Astrocyte (in vitro differentiated cells and primary cell): Measurements from ENCODE around the gene MISP. TPM values are rescaled to one million over a fixed set of nuclear protein-coding genes. Genes with fewer than 3 reads are reported as not detected.

Experiments used
- DNase-seq: peaks from one replicate; pipeline ENCODE4 v3.0.0-alpha.2; 2010; ENCODE audit warnings: low read depth
- FAIRE-seq: peaks from 2 replicates; lab custom pipeline; 2011; peaks lifted over from hg19 to GRCh38; lab: Jason Lieb, UNC
- H2AFZ ChIP-seq: 2 replicates; pipeline ENCODE4 v1.6.0; 2012; ENCODE audit warnings: low read depth, low read length, inconsistent platforms
- H3K27ac ChIP-seq: 2 replicates; pipeline ENCODE4 v1.5.1; 2011; ENCODE audit warnings: low read depth, low read length, inconsistent platforms
- H3K27me3 ChIP-seq: 2 replicates; pipeline ENCODE4 v1.6.0; 2011; ENCODE audit warnings: low read length, inconsistent platforms; ENCODE audit not compliant: insufficient read depth
- H3K36me3 ChIP-seq: 2 replicates; pipeline ENCODE4 v1.5.1; 2011; ENCODE audit warnings: low read length, inconsistent platforms; ENCODE audit not compliant: insufficient read depth
- H3K4me1 ChIP-seq: 2 replicates; pipeline ENCODE4 v1.5.1; 2011; ENCODE audit warnings: low read length, inconsistent platforms; ENCODE audit not compliant: insufficient read depth
- H3K4me2 ChIP-seq: 2 replicates; pipeline ENCODE4 v1.6.0; 2012; ENCODE audit warnings: low read length, inconsistent platforms
- H3K4me3 ChIP-seq: 2 replicates; pipeline ENCODE4 v1.5.1; 2011; ENCODE audit warnings: low read depth, mild to moderate bottlenecking, low read length, inconsistent platforms; ENCODE audit not compliant: insufficient read depth
- H3K79me2 ChIP-seq: 2 replicates; pipeline ENCODE4 v1.6.0; 2012; ENCODE audit warnings: mild to moderate bottlenecking, low read length, inconsistent platforms; ENCODE audit not compliant: insufficient read depth
- H3K9ac ChIP-seq: 2 replicates; pipeline ENCODE4 v1.6.0; 2012; ENCODE audit warnings: mild to moderate bottlenecking, low read length, inconsistent platforms
- H3K9me3 ChIP-seq: 2 replicates; pipeline ENCODE4 v1.5.1; 2012; ENCODE audit warnings: low read depth, mild to moderate bottlenecking, low read length, inconsistent platforms; ENCODE audit not compliant: insufficient read depth
- H4K20me1 ChIP-seq: 2 replicates; pipeline ENCODE4 v1.6.0; 2012; ENCODE audit warnings: low read length, inconsistent platforms; ENCODE audit not compliant: insufficient read depth
- H3K27ac Mint-ChIP-seq: one replicate; pipeline ENCODE4 v1.8.0; 2021; ENCODE audit warnings: mild to moderate bottlenecking, mixed read lengths; ENCODE audit not compliant: unreplicated experiment
- H3K27me3 Mint-ChIP-seq: one replicate; pipeline ENCODE4 v1.8.0; 2021; ENCODE audit warnings: low read depth, mixed read lengths; ENCODE audit not compliant: unreplicated experiment
- H3K36me3 Mint-ChIP-seq: one replicate; pipeline ENCODE4 v1.8.0; 2021; ENCODE audit warnings: low read depth, mixed read lengths; ENCODE audit not compliant: unreplicated experiment
- H3K4me1 Mint-ChIP-seq: one replicate; pipeline ENCODE4 v1.8.0; 2021; ENCODE audit warnings: low read depth, mixed read lengths; ENCODE audit not compliant: unreplicated experiment
- H3K4me3 Mint-ChIP-seq: one replicate; pipeline ENCODE4 v1.8.0; 2021; ENCODE audit warnings: mild to moderate bottlenecking, moderate library complexity, mixed read lengths; ENCODE audit not compliant: unreplicated experiment
- H3K9me3 Mint-ChIP-seq: one replicate; pipeline ENCODE4 v1.8.0; 2021; ENCODE audit warnings: mild to moderate bottlenecking, mixed read lengths; ENCODE audit not compliant: unreplicated experiment
- CTCF ChIP-seq: IDR thresholded peaks from 2 replicates; pipeline ENCODE4 v1.5.1; 2011; ENCODE audit warnings: low read depth, mild to moderate bottlenecking, inconsistent platforms, low read length, moderate library complexity; ENCODE audit not compliant: insufficient read depth
- EZH2 ChIP-seq: IDR thresholded peaks from 2 replicates; pipeline ENCODE4 v1.6.1; 2012; ENCODE audit warnings: mild to moderate bottlenecking, low read length, inconsistent platforms; ENCODE audit not compliant: insufficient read depth
- total RNA-seq: library from RNA; stranded (reverse); gene quantifications from 2 replicates; pipeline ENCODE4 v1.2.1, GENCODE V29; 2021

MISP gene
- total RNA-seq, 1 donor from 2014 or later = 0.43 TPM

GRCh38 chr19:709965-710571 is 40.8 kb upstream of the MISP start:
- Mint-ChIP-seq H3K27me3 (peaks cover 2% of the 10 kb centered on the region), H3K4me3 (no peak overlapping the region), H3K4me1 (peaks cover 2% of the 10 kb centered on the region), H3K36me3 (peaks cover 2% of the 10 kb centered on the region), H3K9me3 (no peaks in the 10 kb centered on the region), H3K27ac (no peak overlapping the region)
- peak overlapping the region; percentile 51 for H3K4me3 ChIP-seq
- no peak overlapping the region for H3K27ac ChIP-seq
- DNase-seq = no peak
- peaks cover 8% of the 10 kb centered on the region for H3K79me2 ChIP-seq
- TF ChIP-seq EZH2 (peak; percentile 20), CTCF (no peak)
- peak overlapping the region; percentile 81 for H3K4me2 ChIP-seq
- FAIRE-seq = no peak
- H3K27me3 ChIP-seq = no peaks in the 10 kb centered on the region
- peak overlapping the region; percentile 50 for H3K9ac ChIP-seq
- peaks cover 9% of the 10 kb centered on the region for H3K4me1 ChIP-seq
- no peaks in the 10 kb centered on the region for H3K9me3 ChIP-seq
- no peaks in the 10 kb centered on the region for H3K36me3 ChIP-seq
- H2AFZ ChIP-seq = no peak overlapping the region
- peaks cover 7% of the 10 kb centered on the region for H4K20me1 ChIP-seq

DNA sequence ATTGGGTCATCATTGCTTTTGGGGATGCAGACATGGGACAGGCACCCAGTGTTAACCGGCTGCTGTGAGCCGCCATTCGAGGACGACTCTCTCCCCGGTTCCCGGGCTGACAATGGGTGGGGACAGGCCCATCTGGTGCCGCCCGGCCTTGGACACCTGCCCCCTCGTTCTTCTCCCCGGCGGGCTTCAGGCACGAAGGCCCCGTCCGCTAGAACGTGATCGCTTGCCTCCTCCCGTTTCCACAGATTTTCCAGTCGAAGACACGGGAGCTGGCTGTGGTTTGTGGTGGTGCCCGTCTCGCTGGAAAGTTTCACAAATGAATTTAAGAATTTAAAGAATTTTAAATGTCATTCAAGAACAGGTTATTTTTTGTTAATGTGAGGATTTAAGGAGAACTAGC is 40.1 kb upstream of the MISP start:
- DNase-seq (peak; percentile 51), FAIRE-seq (no peak)
- H3K27me3 Mint-ChIP-seq = peaks cover 2% of the 10 kb centered on the region
- H4K20me1 ChIP-seq = peaks cover 14% of the 10 kb centered on the region
- no peaks in the 10 kb centered on the region for H3K36me3 ChIP-seq
- peaks cover 6% of the 10 kb centered on the region for H3K9me3 ChIP-seq
- TF ChIP-seq EZH2 (no peak), CTCF (no peak)
- H3K4me3 ChIP-seq = no peak overlapping the region
- H2AFZ ChIP-seq = no peak overlapping the region
- peaks cover 8% of the 10 kb centered on the region for H3K36me3 Mint-ChIP-seq
- H3K27me3 ChIP-seq = no peaks in the 10 kb centered on the region
- no peak overlapping the region for H3K9ac ChIP-seq
- peak overlapping the region; percentile 75 for H3K4me3 Mint-ChIP-seq
- H3K27ac ChIP-seq = no peak overlapping the region
- no peak overlapping the region for H3K4me2 ChIP-seq
- H3K4me1 ChIP-seq = peaks cover 9% of the 10 kb centered on the region
- H3K79me2 ChIP-seq = peaks cover 8% of the 10 kb centered on the region
- H3K27ac Mint-ChIP-seq = no peak overlapping the region
- peaks cover 2% of the 10 kb centered on the region for H3K4me1 Mint-ChIP-seq
- H3K9me3 Mint-ChIP-seq = peaks cover 3% of the 10 kb centered on the region

GRCh38 chr19:711254-711653 is 39.7 kb upstream of the MISP start:
- TF ChIP-seq EZH2 = no peak
- TF ChIP-seq CTCF = no peak
- Histone ChIP-seq H3K9me3 (peaks cover 7% of the 10 kb centered on the region), H4K20me1 (peaks cover 16% of the 10 kb centered on the region), H3K4me1 (peaks cover 9% of the 10 kb centered on the region), H2AFZ (no peak overlapping the region), H3K36me3 (no peaks in the 10 kb centered on the region), H3K27me3 (no peaks in the 10 kb centered on the region), H3K9ac (no peak overlapping the region), H3K79me2 (peaks cover 8% of the 10 kb centered on the region), H3K4me3 (no peak overlapping the region), H3K4me2 (no peak overlapping the region), H3K27ac (no peak overlapping the region)
- DNase-seq = no peak
- Mint-ChIP-seq H3K27ac (no peak overlapping the region), H3K27me3 (peaks cover 2% of the 10 kb centered on the region), H3K9me3 (peaks cover 5% of the 10 kb centered on the region), H3K4me1 (peaks cover 2% of the 10 kb centered on the region), H3K4me3 (peak overlapping the region; percentile 75), H3K36me3 (peaks cover 8% of the 10 kb centered on the region)
- FAIRE-seq = no peak
